Measurements from ENCODE around the gene KRTAP4-7.
"Not testable (repeated sequence)": the region's sequence is repeated elsewhere in the genome, so short reads cannot be mapped to it uniquely, and the experiment has no call there.

KRTAP4-7 gene

GRCh38 chr17:41108728-41109386, 24.9 kb downstream of the KRTAP4-7 start:
- DNase-seq (ENCODE audit: low read depth, low spot score): not testable (repeated sequence)

- no peak for DNase-seq (ENCODE audit: low read depth, low spot score)
Observed at GRCh38 chr17:41111151-41111885, 27.4 kb downstream of the KRTAP4-7 start.

- DNase-seq (ENCODE audit: low read depth, low spot score): no peak
Observed at GRCh38 chr17:41116297-41116696, 32.3 kb downstream of the KRTAP4-7 start.

- not testable (repeated sequence) for DNase-seq (ENCODE audit: low read depth, low spot score)
Observed at GRCh38 chr17:41117846-41118386, 34.0 kb downstream of the KRTAP4-7 start, which contains the start of gene KRTAP4-11. Gene KRTAP4-11 (minus strand): TSS chr17:41118373. CDS start chr17:41118315, 58 bp downstream.

- DNase-seq (ENCODE audit: low read depth, low spot score): no peak
Observed at GRCh38 chr17:41118721-41119120, 34.8 kb downstream of the KRTAP4-7 start.

- not testable (repeated sequence) for DNase-seq (ENCODE audit: low read depth, low spot score)
Observed at GRCh38 chr17:41119696-41120690, 36.0 kb downstream of the KRTAP4-7 start.

- DNase-seq (ENCODE audit: low read depth, low spot score): no peak
Observed at GRCh38 chr17:41121742-41122141, 37.8 kb downstream of the KRTAP4-7 start.

GRCh38 chr17:41123292-41123990, 39.5 kb downstream of the KRTAP4-7 start:
- DNase-seq (ENCODE audit: low read depth, low spot score): not testable (repeated sequence)

- DNase-seq (ENCODE audit: low read depth, low spot score): not testable (repeated sequence)
Observed at GRCh38 chr17:41123991-41124371, 40.0 kb downstream of the KRTAP4-7 start, which contains the start of gene KRTAP4-12. Gene KRTAP4-12 (minus strand): TSS chr17:41124182. CDS start chr17:41124122, 60 bp downstream.

GRCh38 chr17:41125064-41125463, 41.1 kb downstream of the KRTAP4-7 start:
- DNase-seq (ENCODE audit: low read depth, low spot score): no peak

- DNase-seq (ENCODE audit: low read depth, low spot score): no peak
Observed at GRCh38 chr17:41126412-41126811, 42.5 kb downstream of the KRTAP4-7 start.

GRCh38 chr17:41127371-41127770, 43.4 kb downstream of the KRTAP4-7 start:
- no peak for DNase-seq (ENCODE audit: low read depth, low spot score)

- no peak for DNase-seq (ENCODE audit: low read depth, low spot score)
Observed at GRCh38 chr17:41131979-41132378, 48.0 kb downstream of the KRTAP4-7 start.

- DNase-seq (ENCODE audit: low read depth, low spot score): no peak
Observed at GRCh38 chr17:41133880-41134735, 50.2 kb downstream of the KRTAP4-7 start.

All from astrocyte of the hippocampus (primary cell).